Activated CD4-positive, alpha-beta T cell treated with anti-CD3 and anti-CD28 coated beads, Interleukin-2, amount 10 ng/mL, durations not matched to agents 7 days and 5 days (primary cell): Measurements from ENCODE around the gene ELOVL5. TPM values are rescaled to one million over a fixed set of nuclear protein-coding genes. Genes with fewer than 3 reads are reported as not detected.
A peak's percentile ranks its signal among the peaks of the same experiment; 100 is the strongest.

Experiments used
- CTCF ChIA-PET: fragments of 350-600 bp; sonication (Branson Sonifier 250); formaldehyde crosslinking; loops from one replicate; lab custom pipeline; 2021; ENCODE audit warnings: antibody characterized with exemption; lab: Charles Lee
- POLR2A ChIA-PET: fragments of 350-600 bp; sonication (Branson Sonifier 250); formaldehyde crosslinking; loops from one replicate; lab custom pipeline; 2021; ENCODE audit warnings: antibody characterized with exemption; lab: Charles Lee
- DNase-seq: peaks from one replicate; pipeline ENCODE4 v3.0.0-alpha.2; 2020
- H3K27ac Mint-ChIP-seq: one replicate; pipeline ENCODE4 v1.8.0; 2021; ENCODE audit warnings: mild to moderate bottlenecking, moderate library complexity, mixed read lengths
- H3K27me3 Mint-ChIP-seq: one replicate; pipeline ENCODE4 v1.8.0; 2021; ENCODE audit warnings: mixed read lengths
- H3K36me3 Mint-ChIP-seq: one replicate; pipeline ENCODE4 v1.8.0; 2021; ENCODE audit warnings: low read depth, mixed read lengths
- H3K4me1 Mint-ChIP-seq: one replicate; pipeline ENCODE4 v1.8.0; 2021; ENCODE audit warnings: mixed read lengths
- H3K4me3 Mint-ChIP-seq: one replicate; pipeline ENCODE4 v1.8.0; 2021; ENCODE audit warnings: mild to moderate bottlenecking, moderate library complexity, mixed read lengths
- H3K9me3 Mint-ChIP-seq: one replicate; pipeline ENCODE4 v1.8.0; 2021; ENCODE audit warnings: mixed read lengths
- total RNA-seq, 2 experiments: library from RNA; stranded (reverse); gene quantifications; one replicate each; pipeline ENCODE4 v1.2.3, GENCODE V29; 2021

Gene ELOVL5
- total RNA-seq, 2 experiments from 2014 or later: 124 to 152 TPM

DNA sequence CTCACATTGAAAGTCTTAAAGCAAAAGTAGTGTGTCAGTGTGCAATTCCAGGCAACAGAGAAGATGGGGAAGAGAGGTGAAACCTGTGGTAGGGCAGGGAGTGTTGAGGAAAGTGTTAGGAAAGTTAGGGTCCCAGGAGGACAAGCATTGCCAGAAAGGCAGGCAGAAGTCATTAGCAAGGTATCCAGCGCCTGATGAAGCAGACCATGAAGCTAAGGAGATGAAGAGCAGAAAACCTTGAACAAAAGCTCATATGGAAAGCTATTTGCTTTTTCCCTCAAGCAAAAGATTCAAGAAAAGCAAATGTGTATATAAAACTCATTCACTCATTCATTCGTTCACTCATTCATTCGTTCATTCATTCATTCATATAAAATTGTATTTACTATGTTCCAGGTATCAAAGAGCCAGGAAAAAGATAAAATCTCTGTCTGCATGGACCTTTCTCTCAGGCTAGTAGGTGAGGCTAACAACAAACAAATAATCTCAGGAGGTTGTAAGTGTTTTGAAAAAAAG lies 96.5 kb downstream of the ELOVL5 start:
- Mint-ChIP-seq H3K4me3 (no peak overlapping the region), H3K4me1 (no peaks in the 10 kb centered on the region), H3K27me3 (no peaks in the 10 kb centered on the region), H3K9me3 (no peaks in the 10 kb centered on the region), H3K27ac (no peak overlapping the region), H3K36me3 (peaks cover 10% of the 10 kb centered on the region)
- DNase-seq: no peak
- CTCF ChIA-PET: no interaction called here
- POLR2A ChIA-PET: no interaction called here

DNA sequence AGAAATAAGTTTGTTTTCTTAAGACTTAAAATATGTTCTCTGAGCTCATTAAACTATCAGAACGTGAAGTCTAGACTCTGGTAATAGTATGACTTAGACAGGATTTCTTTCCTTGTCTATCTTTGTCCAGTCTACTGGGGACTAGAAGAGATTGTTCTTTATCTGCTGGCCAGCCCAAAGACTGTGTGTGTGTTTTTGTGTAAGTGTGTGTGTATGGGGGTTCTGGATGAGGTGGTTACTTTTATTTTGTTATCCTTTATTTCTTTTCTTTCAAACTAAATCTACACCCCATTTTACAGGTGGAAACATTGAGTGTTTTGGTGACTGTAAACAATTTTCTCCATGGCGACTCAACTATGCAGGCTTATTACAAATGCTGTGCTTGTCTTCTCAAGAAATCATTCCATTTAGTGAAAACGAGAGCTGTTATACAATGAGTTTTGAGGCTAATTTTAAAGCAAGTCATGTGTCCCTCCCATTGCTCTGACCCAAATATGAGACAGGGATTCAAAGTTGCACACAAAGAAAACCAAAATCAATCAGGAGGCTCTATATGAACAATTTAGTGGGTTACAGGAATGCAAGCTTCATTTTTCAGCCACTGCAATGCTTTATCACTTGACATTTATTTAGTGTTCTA lies 97.6 kb downstream of the ELOVL5 start:
- Mint-ChIP-seq H3K27me3 (no peaks in the 10 kb centered on the region), H3K36me3 (peaks cover 6% of the 10 kb centered on the region), H3K9me3 (no peaks in the 10 kb centered on the region), H3K4me1 (no peaks in the 10 kb centered on the region), H3K4me3 (no peak overlapping the region), H3K27ac (no peak overlapping the region)
- CTCF ChIA-PET: interaction anchor here (2.0 kb wide), 1 partner anchor 9 kb away, joined by 4 read pairs; no protein-coding TSS in a partner anchor
- POLR2A ChIA-PET: no interaction called here
- no peak for DNase-seq

DNA sequence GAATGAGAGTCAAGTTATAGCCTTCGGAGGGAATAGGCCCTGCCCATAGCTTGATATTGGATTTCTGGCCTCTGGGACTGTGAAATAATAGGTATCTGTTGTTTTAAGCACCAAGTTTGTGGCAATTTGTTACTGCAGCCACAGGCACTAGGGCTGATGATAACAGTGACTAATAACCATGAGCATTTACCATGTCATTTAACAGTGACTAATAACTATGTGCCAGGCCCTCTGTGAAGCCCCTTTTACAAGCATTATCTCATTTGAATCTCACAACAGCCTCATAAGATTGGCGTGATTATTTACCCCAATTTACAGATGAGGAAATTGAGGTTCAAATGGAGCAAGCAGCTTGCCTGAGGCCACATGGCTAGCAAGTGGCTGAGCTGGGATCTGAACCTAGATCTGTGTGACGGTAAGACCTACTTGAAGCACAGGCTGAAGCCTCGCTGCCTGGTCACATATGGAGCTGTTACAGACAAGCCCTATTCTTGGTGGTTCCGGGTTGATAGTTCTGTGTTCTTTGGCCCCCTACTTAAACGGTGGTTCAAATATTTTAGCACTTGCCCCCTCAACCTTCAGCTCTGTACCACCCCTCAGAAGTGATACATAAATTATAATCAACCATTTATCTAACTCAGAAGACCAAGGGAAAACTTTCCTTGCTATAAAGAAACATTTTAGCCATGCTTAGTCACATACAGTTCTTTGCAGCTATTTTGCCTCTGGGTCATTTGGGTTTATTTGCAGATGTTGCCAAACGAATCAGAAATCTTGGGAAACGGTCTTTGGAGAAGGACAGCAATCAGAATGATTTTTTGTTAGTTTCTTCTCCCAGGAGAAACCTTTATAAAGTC lies 98.3 kb downstream of the ELOVL5 start:
- Mint-ChIP-seq H3K4me1 (peaks cover under 1% of the 10 kb centered on the region), H3K9me3 (no peaks in the 10 kb centered on the region), H3K27ac (no peak overlapping the region), H3K36me3 (peaks cover 6% of the 10 kb centered on the region), H3K4me3 (no peak overlapping the region), H3K27me3 (no peaks in the 10 kb centered on the region)
- CTCF ChIA-PET: interaction anchor here (2.0 kb wide), 1 partner anchor 10 kb away, joined by 4 read pairs; no protein-coding TSS in a partner anchor
- no peak for DNase-seq
- POLR2A ChIA-PET: no interaction called here

DNA sequence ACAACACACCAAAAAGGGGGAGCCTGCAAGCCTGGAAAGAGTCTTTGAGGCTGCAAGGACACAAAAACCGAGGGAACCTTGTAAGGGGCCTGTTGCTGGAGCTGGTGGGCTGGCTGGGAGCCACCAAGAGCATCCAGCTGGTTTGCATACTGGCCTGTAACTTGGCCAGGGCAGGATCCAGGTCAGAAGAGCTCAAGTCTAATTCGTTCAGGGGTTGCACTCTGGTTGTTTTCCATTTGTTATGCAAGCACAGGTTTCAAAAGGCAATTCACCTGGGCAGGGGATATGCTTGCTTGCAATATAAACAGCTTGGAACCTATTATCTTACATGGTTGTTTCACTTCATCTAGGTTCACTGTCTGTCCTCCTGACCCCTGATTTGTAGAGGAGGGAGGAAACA lies 101.8 kb downstream of the ELOVL5 start:
- no peak for DNase-seq
- no peaks in the 10 kb centered on the region for H3K36me3 Mint-ChIP-seq
- no peaks in the 10 kb centered on the region for H3K9me3 Mint-ChIP-seq
- ChIA-PET CTCF (interaction anchor here (0.8 to 1.5 kb wide), 2 partner anchors 12 to 19 kb away, joined by 3 read pairs; no protein-coding TSS in a partner anchor), POLR2A (no interaction called here)
- no peak overlapping the region for H3K4me3 Mint-ChIP-seq
- H3K27me3 Mint-ChIP-seq: no peaks in the 10 kb centered on the region
- H3K4me1 Mint-ChIP-seq: peaks cover 1% of the 10 kb centered on the region
- no peak overlapping the region for H3K27ac Mint-ChIP-seq

DNA sequence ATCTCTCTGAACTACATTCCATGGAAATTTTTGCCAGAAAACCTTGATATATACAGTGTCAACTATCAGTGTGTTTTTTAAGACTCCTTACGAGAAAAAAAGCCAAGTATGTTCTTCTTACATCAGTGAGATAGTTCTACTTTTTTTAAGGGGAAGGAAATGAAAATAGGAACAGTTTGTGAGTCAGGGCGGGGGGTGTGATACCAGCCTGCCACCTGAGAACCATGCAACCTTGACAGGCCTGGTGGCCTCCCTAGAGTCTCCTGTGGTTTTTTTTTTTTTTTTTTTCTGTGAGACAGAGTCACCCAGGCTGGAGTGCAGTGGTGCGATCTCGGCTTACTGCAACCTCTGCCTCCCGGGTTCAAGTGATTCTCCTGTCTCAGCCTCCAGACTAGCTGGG lies 103.8 kb downstream of the ELOVL5 start:
- H3K27me3 Mint-ChIP-seq: no peaks in the 10 kb centered on the region
- H3K9me3 Mint-ChIP-seq: peaks cover 9% of the 10 kb centered on the region
- no peak for DNase-seq
- ChIA-PET CTCF (interaction anchor here (0.9 to 1.6 kb wide), 2 partner anchors 12 to 91 kb away, joined by 3 to 4 read pairs; no protein-coding TSS in a partner anchor), POLR2A (no interaction called here)
- no peak overlapping the region for H3K27ac Mint-ChIP-seq
- peaks cover 6% of the 10 kb centered on the region for H3K36me3 Mint-ChIP-seq
- H3K4me3 Mint-ChIP-seq: no peak overlapping the region
- peaks cover 15% of the 10 kb centered on the region for H3K4me1 Mint-ChIP-seq

DNA sequence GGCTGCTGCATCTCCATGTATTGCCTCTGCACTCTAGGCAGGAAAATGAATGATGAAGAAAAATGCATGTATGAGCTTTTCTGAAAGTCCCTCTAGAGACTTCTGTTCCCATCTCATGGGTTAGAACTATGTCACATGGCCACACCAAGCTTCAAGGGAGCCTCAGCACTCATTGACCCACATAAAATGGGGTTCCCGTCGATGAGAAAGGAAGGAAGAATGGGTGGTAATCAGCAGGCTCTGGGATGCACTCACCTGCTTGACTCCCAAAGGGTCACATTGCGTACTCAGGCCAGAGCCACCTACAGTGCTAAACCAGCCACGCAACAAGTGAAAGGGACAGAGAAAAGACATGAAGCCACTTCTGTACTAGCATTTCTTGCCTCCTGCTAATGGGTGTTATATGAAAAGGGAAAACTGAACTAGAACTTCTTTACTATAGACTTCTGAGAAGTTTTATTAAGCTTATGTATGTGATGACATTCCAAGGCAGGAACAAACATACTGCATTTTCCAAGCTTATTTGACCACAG lies 104.3 kb downstream of the ELOVL5 start:
- Mint-ChIP-seq H3K27me3 (no peaks in the 10 kb centered on the region), H3K4me1 (peaks cover 16% of the 10 kb centered on the region), H3K4me3 (no peak overlapping the region), H3K36me3 (peaks cover 8% of the 10 kb centered on the region), H3K27ac (no peak overlapping the region), H3K9me3 (peaks cover 9% of the 10 kb centered on the region)
- CTCF ChIA-PET: interaction anchor here (0.9 to 1.6 kb wide), 2 partner anchors 13 to 91 kb away, joined by 3 to 4 read pairs; no protein-coding TSS in a partner anchor
- no peak for DNase-seq
- POLR2A ChIA-PET: no interaction called here

DNA sequence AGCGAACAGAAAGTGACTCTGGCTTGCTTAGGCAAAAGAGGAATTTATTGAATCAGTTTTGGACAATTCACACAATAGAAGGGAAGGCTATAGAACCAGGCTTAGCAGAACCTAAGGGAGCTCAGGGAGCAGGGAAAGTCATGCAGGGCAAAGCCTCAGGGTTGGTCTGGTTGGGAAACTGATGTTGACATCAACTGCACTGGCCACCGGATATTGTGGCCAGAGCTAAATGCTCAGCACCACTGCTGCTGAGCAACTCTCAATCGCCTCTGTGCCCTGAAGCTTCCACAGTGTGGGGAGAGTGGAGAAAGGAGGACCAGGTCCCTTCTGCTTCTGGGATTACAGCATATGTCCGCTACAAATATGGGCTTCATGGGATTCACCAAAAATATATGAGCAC lies 106.8 kb downstream of the ELOVL5 start:
- Mint-ChIP-seq H3K4me1 (peaks cover 18% of the 10 kb centered on the region), H3K27ac (no peak overlapping the region), H3K9me3 (peaks cover 13% of the 10 kb centered on the region), H3K27me3 (no peaks in the 10 kb centered on the region), H3K36me3 (peaks cover 8% of the 10 kb centered on the region), H3K4me3 (no peak overlapping the region)
- POLR2A ChIA-PET: no interaction called here
- DNase-seq: no peak
- CTCF ChIA-PET: interaction anchor here (1.3 kb wide), 1 partner anchor 14 kb away, joined by 3 read pairs; no protein-coding TSS in a partner anchor

DNA sequence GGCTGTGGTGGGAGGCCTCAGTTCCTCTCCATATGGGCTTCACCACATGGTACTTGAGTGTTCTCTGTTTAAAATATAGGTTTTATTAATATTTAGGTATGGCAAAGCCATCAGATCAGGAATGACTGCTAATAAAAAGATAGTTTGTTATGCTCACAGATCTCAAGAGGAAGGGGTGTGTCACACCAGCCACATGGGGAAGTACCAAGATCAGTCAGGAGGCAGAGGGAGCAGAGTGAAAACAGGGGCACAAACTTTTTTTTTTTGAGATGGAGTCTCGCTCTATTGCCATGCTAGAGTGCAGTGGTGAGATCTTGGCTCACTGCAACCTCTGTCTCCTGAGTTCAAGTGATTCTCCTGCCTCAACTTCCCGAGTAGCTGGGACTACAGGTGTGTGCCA lies 108.0 kb downstream of the ELOVL5 start:
- peaks cover 8% of the 10 kb centered on the region for H3K36me3 Mint-ChIP-seq
- POLR2A ChIA-PET: no interaction called here
- H3K9me3 Mint-ChIP-seq: peaks cover 13% of the 10 kb centered on the region
- peaks cover 26% of the 10 kb centered on the region for H3K4me1 Mint-ChIP-seq
- no peak overlapping the region for H3K4me3 Mint-ChIP-seq
- CTCF ChIA-PET: no interaction called here
- peak overlapping the region; percentile 51 for H3K27ac Mint-ChIP-seq
- no peaks in the 10 kb centered on the region for H3K27me3 Mint-ChIP-seq
- no peak for DNase-seq

DNA sequence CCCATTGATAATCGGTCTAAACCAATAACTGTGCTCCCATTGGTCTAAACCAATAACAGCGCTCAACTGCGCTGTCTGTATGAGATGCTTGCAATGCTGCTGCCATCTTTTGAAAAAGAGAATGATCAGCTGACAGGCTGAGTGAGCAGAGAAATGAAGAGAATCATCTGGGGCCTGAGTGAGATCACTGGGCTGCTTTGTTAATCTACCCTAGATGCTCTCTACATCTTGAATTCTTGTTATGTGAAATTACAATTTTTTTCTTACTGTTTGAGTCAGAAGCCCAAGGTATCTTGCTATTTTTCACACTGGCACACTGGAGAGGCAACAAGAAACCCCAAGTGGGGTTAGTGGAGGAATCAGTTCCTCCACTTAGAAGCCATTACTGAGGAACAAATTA lies 108.6 kb downstream of the ELOVL5 start:
- H3K4me1 Mint-ChIP-seq: peaks cover 24% of the 10 kb centered on the region
- CTCF ChIA-PET: no interaction called here
- no peak overlapping the region for H3K4me3 Mint-ChIP-seq
- no peaks in the 10 kb centered on the region for H3K27me3 Mint-ChIP-seq
- no peak overlapping the region for H3K27ac Mint-ChIP-seq
- peaks cover 13% of the 10 kb centered on the region for H3K9me3 Mint-ChIP-seq
- POLR2A ChIA-PET: no interaction called here
- H3K36me3 Mint-ChIP-seq: peaks cover 8% of the 10 kb centered on the region
- DNase-seq: no peak

DNA sequence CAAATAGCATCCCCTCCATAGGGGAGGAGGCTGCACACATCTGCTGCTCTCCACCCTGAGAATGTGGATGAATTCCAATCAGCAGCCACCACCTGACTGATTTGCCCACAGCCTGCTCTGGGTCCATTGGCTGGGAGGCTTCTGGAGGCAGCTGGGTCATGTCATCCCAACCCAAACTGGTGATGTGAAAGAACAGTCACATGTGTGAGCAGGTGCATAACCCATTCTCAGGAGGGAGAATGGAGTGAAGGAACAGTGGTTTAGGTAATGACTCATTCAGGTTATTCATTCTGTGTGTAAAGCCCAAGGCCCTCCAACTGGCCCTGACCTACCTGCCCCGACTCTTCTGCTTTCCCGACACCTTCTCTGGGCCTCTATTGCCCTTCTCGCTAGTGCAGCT lies 109.2 kb downstream of the ELOVL5 start:
- no peak overlapping the region for H3K4me3 Mint-ChIP-seq
- H3K9me3 Mint-ChIP-seq: peaks cover 13% of the 10 kb centered on the region
- no peak overlapping the region for H3K27ac Mint-ChIP-seq
- peaks cover 24% of the 10 kb centered on the region for H3K4me1 Mint-ChIP-seq
- H3K27me3 Mint-ChIP-seq: no peaks in the 10 kb centered on the region
- no peak for DNase-seq
- ChIA-PET POLR2A (no interaction called here), CTCF (no interaction called here)
- H3K36me3 Mint-ChIP-seq: peaks cover 8% of the 10 kb centered on the region

DNA sequence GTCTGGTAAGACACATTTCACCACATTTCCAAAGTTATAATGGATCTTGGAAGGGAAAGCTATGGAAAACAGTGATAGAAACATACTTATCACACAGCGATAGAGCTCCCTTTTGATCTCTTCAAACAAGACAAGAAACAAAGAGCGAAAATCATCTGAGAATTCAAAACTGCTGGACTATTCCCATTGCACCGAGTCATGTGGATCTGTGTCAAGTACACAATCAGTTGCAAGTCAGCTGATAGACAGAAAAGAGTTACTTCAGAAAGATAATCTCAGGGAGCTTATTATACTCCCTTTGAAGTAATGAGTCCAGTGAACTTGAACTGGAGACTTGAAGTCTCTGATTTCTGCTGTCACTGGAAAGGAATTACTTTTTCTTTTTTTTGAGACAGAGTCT lies 110.4 kb downstream of the ELOVL5 start:
- Mint-ChIP-seq H3K4me3 (no peak overlapping the region), H3K36me3 (peaks cover 8% of the 10 kb centered on the region), H3K27me3 (no peaks in the 10 kb centered on the region), H3K9me3 (peaks cover 13% of the 10 kb centered on the region), H3K27ac (no peak overlapping the region), H3K4me1 (peaks cover 24% of the 10 kb centered on the region)
- DNase-seq: no peak
- ChIA-PET POLR2A (no interaction called here), CTCF (no interaction called here)

DNA sequence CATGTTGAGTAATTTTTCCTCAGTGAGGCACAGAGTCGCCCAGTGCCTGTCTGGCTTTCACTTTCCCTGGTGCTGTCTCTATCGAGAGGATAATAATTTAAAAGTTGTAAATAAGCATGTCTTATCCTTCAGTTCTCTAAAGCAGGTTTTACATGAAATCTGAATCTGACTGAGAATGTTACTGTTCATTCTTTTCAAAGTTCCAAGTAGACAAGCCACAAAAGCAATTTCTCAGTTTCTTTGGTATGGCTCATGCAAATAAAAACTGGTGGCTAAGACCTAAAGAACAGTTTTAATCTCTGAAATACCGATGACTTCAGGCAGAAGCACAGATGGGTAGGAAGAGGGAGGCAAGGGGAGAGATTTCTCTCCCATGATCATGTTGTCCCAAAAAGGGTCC lies 112.5 kb downstream of the ELOVL5 start:
- Mint-ChIP-seq H3K4me3 (peak overlapping the region; percentile 31), H3K36me3 (peaks cover 6% of the 10 kb centered on the region), H3K27ac (no peak overlapping the region), H3K27me3 (no peaks in the 10 kb centered on the region), H3K4me1 (peaks cover 27% of the 10 kb centered on the region), H3K9me3 (peaks cover 13% of the 10 kb centered on the region)
- ChIA-PET CTCF (no interaction called here), POLR2A (no interaction called here)
- no peak for DNase-seq
